SK-MEL-5 (cell line): ENCODE results near the gene VAMP1. TPM values are rescaled to one million over a fixed set of nuclear protein-coding genes. Genes with fewer than 3 reads are reported as not detected.

Experiments
- total RNA-seq: library from RNA; depleted of rRNA; stranded (reverse); fragments of >200 nt; shearing (Covaris generic); gene quantifications from 2 replicates; pipeline ENCODE4 v1.2.3, GENCODE V29; 2014; rRNA removed

The VAMP1 gene
- total RNA-seq, 1 experiment from 2014 or later = 2.7 TPM

Other genes starting within 250 kb of the VAMP1 start
- not detected in 2 replicates for gene PLEKHG6, start 160.0 kb downstream of the VAMP1 start, total RNA-seq
- gene TNFRSF1A, start 128.6 kb downstream of the VAMP1 start, total RNA-seq = 82.4 and 98.0 TPM in 2 replicates
- gene SCNN1A, start 95.1 kb downstream of the VAMP1 start, total RNA-seq = not detected in 2 replicates
- 127 and 128 TPM in 2 replicates for gene LTBR, start 86.5 kb downstream of the VAMP1 start, total RNA-seq
- not detected in 2 replicates for gene CD27, start 25.7 kb downstream of the VAMP1 start, total RNA-seq
- 24.1 and 31.2 TPM in 2 replicates for gene TAPBPL, start 18.6 kb downstream of the VAMP1 start, total RNA-seq
- 252 and 261 TPM in 2 replicates for gene MRPL51, start 22.6 kb upstream of the VAMP1 start, total RNA-seq
- 53.5 and 56.4 TPM in 2 replicates for gene NCAPD2, start 23.4 kb upstream of the VAMP1 start, total RNA-seq
- gene GAPDH, start 63.8 kb upstream of the VAMP1 start, total RNA-seq = 9,488 and 9,829 TPM in 2 replicates
- 6.2 and 7.5 TPM in 2 replicates for gene IFFO1, start 85.4 kb upstream of the VAMP1 start, total RNA-seq
- gene NOP2, start 97.6 kb upstream of the VAMP1 start, total RNA-seq = 63.6 and 77.1 TPM in 2 replicates
- gene CHD4, start 136.7 kb upstream of the VAMP1 start, total RNA-seq = 154 TPM in 2 replicates
- 0.11 TPM in 1 of 2 replicates, not detected in the other for gene LPAR5, start 165.3 kb upstream of the VAMP1 start, total RNA-seq
- 0.21 and 0.37 TPM in 2 replicates for gene ACRBP, start 176.8 kb upstream of the VAMP1 start, total RNA-seq
- 23.6 and 24.4 TPM in 2 replicates for gene ING4, start 192.4 kb upstream of the VAMP1 start, total RNA-seq
- gene ZNF384, start 218.7 kb upstream of the VAMP1 start, total RNA-seq = 20.9 and 24.4 TPM in 2 replicates
- not detected in 2 replicates for gene PIANP, start 230.1 kb upstream of the VAMP1 start, total RNA-seq